ENCODE measurements around the gene DPYD.
A peak's percentile ranks its signal among the peaks of the same experiment; 100 is the strongest.
"Not testable (repeated sequence)": the region's sequence is repeated elsewhere in the genome, so short reads cannot be mapped to it uniquely, and the experiment has no call there.

Gene DPYD

DNA sequence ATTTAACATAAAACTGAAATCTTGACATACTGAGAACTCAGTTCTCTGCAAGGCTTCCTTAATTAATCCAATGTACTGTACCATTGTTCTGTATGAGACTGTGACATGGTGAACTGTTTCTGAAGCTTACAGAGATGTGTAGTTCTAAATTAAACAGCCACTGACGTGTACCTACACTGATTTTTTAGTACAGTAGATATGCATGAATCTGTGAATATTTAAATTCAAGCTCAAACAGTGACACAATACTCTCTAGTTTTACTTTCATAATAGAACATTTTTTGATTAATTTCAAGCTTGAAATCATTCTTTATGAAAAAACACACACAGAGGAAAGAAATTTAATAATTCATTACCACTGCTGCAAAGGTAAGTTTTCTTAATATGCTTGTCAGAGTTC, 621.9 kb downstream of the DPYD start:
- DNase-seq (ENCODE audit: low read depth in 2 of 2), result no peak

- no peak for DNase-seq (ENCODE audit: low read depth in 2 of 2)
These were observed 623.2 kb downstream of the DPYD start for GRCh38 chr1:97297611-97298010.

DNA sequence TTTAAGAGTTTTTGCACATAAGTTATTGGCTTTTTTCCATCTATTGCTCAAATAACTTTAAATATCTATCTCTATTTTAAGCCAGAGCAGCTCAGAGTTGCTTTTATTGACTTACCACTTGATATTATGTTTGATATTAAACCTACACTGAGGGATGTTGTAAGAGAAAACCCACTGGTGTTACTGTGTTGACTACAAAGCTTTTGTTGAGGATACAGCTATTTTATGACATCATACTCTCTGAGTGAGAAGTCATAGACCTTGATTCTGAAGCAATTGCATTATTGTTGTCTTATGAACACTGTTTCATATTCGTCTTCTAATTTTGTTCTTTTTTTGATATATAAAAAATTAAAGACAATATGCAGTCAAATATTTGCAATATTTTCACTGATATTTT, 638.9 kb downstream of the DPYD start:
- no peak for DNase-seq (ENCODE audit: low read depth in 2 of 2)

DNA sequence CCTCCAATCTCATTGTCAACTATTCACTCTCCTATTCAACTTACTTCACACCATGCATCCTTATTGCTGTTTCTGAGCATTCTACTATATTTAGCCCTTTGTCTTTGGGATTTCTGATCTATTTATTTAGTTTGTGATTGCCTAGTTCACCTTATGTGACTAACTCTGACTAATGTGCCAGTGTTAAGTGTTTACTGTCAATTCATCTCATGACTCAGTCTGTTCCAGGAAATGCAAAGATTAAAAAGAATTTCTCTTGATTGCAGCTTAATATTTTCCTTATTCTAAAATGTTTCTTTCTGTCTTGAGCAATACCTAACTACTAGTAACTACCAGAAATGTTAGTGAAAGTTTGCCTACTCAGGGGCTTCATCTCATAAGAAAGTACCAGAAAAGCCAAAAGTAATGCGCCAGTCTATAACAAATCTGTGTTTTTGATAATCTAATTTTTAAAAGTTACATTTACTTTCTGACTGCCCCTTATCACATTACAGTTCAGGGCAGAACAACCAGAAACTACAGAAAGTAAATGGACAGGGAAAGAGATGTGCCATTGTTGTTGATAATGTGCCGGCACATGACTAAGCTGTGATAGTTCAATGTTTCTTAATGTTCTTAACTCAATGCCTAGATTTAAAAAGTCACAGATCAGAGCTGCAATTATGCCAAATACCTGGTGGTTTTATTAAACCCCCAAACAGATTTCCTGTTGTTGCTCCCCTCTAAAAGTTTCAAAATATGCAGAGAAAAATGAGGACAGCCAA, 642.8 kb downstream of the DPYD start:
- DNase-seq (ENCODE audit: low read depth in 2 of 2), result peak; percentile 34 to 46

DNA sequence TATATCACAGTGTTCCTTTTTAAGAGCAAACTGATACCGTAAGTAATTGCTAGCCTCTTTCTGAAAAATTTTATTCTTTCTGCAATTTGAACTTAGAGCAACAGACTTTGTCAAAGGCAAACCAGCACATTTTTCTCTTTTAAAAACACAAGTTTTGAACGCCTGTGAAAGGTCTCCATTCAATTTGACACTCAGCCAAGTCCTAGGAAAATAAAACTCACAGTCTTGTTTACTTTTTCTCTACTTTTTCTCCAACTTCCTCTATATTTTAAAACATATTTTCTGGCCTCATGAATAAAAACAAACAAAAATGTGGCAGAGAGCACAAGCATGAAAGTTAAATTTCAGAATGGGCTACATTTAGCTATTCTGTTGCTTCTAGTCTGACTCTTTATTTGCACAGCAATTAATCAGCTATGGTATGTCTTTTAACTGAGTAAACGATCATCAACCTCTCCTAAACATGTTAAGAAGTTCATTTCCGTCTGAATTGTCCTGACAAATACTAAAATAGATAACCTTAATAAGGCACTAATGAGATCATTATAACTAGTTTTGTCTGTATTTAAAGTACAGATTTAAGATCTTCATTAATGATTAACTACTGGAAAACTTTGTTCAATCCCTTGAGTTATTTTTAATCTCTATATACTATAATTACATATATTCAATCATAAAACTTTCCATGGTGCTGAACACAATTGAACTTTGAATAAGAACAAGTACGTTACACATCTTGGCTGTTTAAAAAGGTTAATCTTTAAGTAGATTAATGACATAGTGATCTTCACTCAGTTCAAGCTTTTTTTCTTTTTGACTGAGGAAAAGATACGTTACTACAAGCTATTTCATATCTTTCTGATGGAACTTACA, 648.7 kb downstream of the DPYD start:
- no peak for DNase-seq (ENCODE audit: low read depth in 2 of 2)

GRCh38 chr1:97270508-97271307, 650.1 kb downstream of the DPYD start:
- DNase-seq (ENCODE audit: low read depth in 2 of 2), result no peak

DNA sequence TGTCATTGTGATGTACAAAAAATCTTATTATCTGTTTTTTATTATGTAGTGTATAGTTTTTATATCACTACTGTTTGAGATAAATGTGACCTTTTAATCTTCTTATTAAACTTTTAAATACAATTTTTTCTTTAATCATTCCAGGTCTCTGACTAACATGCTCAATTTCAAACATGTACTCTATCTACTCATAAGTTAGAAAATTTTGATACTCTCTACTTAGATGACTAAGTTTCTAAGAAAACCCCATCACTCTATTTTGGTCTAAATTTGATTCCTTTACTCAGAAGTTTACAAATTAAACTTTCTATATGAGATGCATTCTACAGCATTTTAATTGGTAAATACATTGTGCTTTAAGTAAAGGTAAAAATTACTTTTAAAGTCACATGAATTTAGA, 655.2 kb downstream of the DPYD start:
- no peak for DNase-seq (ENCODE audit: low read depth in 2 of 2)

DNA sequence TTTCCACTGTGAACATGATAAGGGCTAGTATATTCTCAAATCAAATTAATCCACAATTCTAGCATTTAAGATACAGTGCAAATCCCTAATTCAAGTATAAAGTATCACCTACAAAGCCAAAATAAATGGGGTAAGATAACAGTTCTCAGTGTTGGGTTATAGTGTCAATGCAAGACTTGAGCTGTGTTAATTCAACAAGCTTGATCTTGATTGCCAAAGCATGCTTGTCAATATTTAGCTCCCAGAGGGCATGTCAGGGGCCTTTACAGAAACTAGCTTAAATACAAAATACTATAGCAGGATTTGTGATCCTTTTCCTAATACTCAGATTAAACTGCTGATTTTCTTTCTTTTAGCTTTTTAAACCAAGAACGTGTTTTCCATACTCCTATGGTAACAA, 658.0 kb downstream of the DPYD start:
- no peak for DNase-seq (ENCODE audit: low read depth in 2 of 2)

DNA sequence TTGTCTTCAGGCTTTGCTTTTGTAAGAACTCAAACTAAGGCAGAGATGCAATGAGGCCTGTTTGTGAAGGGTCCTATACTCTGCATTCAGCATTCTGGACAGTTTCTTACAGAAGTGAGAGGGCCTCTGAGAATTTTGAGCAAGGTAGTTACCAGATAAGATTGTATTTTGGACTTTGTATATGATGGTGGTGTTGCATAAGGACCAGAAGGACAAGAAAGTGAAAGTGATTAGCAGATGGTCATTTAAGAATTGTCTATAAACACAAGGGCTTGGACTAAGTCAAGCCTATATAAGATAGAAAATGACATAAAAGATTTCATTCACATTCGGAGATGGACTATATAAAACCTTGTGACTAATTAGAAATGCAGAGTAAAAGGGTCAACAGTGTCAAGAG, 662.2 kb downstream of the DPYD start:
- no peak for DNase-seq (ENCODE audit: low read depth in 2 of 2)

DNA sequence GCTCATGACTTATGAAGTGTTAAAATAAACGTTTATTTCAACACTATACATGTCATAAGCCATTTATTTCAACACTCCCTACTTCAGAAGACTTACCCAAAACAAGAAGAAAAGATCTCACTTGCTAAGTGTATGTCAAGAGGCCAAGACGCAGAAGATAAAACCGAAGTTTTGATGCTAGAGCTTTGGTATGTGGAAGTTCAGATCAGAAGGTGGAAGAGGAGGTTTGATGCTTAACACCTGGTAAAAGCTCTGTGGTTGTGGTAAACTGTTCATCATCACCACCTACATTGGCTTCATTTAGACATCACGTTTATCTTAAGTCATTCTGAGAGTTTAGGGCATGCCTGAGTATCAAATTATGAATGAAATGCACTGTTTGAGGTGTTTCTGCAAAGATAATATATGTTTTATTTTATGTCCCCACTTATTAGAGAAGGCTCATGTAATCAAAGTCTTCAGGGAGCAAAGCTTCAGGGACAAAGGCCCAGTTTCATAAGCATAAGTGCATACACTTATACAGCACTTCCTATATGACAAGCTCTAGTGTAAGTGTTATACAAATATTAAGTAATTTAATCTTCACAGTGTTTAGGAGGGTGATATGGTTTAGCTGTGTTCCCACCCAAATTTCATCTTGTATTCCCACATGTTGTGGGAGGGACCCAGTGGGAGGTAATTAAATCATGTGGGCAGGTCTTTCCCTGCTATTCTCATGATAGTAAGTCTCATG, 665.9 kb downstream of the DPYD start:
- no peak for DNase-seq (ENCODE audit: low read depth in 2 of 2)

- DNase-seq (ENCODE audit: low read depth in 2 of 2), result no peak
These were observed 667.9 kb downstream of the DPYD start for GRCh38 chr1:97252925-97253324.

DNA sequence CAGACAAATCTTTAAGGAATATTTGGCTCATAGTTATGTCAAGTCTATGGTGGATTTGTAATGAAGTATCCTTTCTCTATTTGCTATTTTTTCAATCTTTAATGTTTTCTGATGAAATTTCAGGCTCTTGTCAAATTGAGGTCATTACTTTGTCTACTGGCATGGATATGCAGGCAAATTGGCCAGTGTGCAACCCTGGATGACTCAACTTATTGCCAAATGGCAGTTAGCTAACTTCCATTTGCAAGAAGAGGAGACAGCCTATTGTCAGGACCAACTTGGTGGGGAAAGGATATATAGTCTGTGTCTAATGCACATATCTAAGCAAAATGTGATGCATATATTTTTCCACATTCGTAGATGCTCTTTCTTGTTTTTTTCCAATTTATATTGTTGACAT, 668.8 kb downstream of the DPYD start:
- DNase-seq (ENCODE audit: low read depth in 2 of 2), result peak; percentile 32 to 40

GRCh38 chr1:97247196-97247595, 673.6 kb downstream of the DPYD start:
- DNase-seq (ENCODE audit: low read depth in 2 of 2), result peak; percentile 26 to 27

- no peak for DNase-seq (ENCODE audit: low read depth in 2 of 2)
These were observed 675.2 kb downstream of the DPYD start for GRCh38 chr1:97245682-97246081.

- no peak for DNase-seq (ENCODE audit: low read depth in 2 of 2)
These were observed 675.8 kb downstream of the DPYD start for GRCh38 chr1:97245026-97245425.

GRCh38 chr1:97243973-97244560, 676.8 kb downstream of the DPYD start:
- DNase-seq (ENCODE audit: low read depth in 2 of 2), result no peak

DNA sequence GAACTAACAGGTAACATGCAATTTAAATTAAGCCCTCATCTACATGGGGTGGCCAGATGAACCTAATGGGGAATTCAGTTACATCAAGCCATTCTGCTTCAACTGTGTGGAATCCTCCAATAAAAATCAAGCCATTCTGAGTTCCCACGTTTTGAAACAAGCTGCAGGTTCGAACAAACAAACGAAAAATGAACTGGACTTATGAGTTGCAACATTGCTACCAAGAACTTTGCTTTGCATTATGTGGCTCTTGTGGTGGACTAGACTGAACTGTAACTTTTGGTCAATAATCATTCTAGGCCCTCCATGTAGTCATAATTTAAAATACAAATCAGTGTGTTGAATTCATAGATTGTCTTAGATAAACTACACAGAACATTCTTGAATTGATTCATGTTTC, 682.0 kb downstream of the DPYD start:
- no peak for DNase-seq (ENCODE audit: low read depth in 2 of 2)

- not testable (repeated sequence) for DNase-seq (ENCODE audit: low read depth in 2 of 2)
These were observed 689.5 kb downstream of the DPYD start for GRCh38 chr1:97231354-97231753.

DNA sequence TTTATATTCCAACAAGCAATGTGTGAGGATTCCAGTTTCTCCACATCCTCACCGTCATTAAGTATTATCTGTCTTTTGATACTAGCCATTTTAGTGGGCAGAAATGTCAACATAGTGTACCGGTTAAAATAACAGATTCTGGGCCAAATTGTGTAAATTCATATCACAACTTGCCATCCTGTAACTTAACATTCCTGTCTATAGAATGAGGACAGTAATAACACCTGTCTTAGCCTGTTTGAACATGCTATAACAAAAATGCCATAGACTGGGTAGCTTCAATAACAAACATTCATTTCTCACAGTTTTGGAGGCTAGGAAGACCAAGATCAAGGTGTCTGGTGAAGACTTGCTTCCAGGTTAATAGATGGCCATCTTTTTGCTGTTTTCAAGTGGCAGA, 708.2 kb downstream of the DPYD start:
- DNase-seq (ENCODE audit: low read depth in 2 of 2), result no peak

GRCh38 chr1:97210307-97210706, 710.5 kb downstream of the DPYD start:
- DNase-seq (ENCODE audit: low read depth in 2 of 2), result no peak

GRCh38 chr1:97209381-97209957, 711.4 kb downstream of the DPYD start:
- DNase-seq (ENCODE audit: low read depth in 2 of 2), result no peak

Data from fibroblast of skin of left biceps (primary cell).